Keratinocyte (primary cell): Measurements from ENCODE around the gene RPL35A. TPM values are rescaled to one million over a fixed set of nuclear protein-coding genes. Genes with fewer than 3 reads are reported as not detected.

Experiments used
- DNase-seq: peaks from one replicate; pipeline ENCODE4 v3.0.0-alpha.2; 2011; ENCODE audit warnings: low read depth, missing footprints, low spot score
- FAIRE-seq: peaks from 2 replicates; lab custom pipeline; 2011; peaks lifted over from hg19 to GRCh38; lab: Jason Lieb, UNC
- H2AFZ ChIP-seq: 2 replicates; pipeline ENCODE4 v1.6.0; 2012; ENCODE audit warnings: low read length, control low read depth, inconsistent platforms; ENCODE audit not compliant: control insufficient read depth
- H3K27ac ChIP-seq: 2 replicates; pipeline ENCODE4 v1.5.1; 2011; ENCODE audit warnings: low read length; ENCODE audit not compliant: control insufficient read depth, insufficient read depth
- H3K27me3 ChIP-seq: 3 replicates; pipeline ENCODE4 v1.6.0; 2011; ENCODE audit warnings: low read length; ENCODE audit not compliant: control insufficient read depth, insufficient read depth; ENCODE audit errors: extremely low read depth
- H3K36me3 ChIP-seq, 2 experiments: 2 replicates in 1 of 2; 3 replicates in 1 of 2; pipeline ENCODE4 v1.5.1; 2011; ENCODE audit warnings: low read length in 2 of 2, mild to moderate bottlenecking in 1 of 2; ENCODE audit not compliant: control insufficient read depth in 2 of 2, insufficient read depth in 2 of 2; ENCODE audit errors: extremely low read depth in 1 of 2
- H3K4me1 ChIP-seq: 3 replicates; pipeline ENCODE4 v1.5.1; 2011; ENCODE audit warnings: low read length; ENCODE audit not compliant: control insufficient read depth, insufficient read depth; ENCODE audit errors: extremely low read depth
- H3K4me2 ChIP-seq: 3 replicates; pipeline ENCODE4 v1.6.0; 2011; ENCODE audit warnings: low read depth, low read length; ENCODE audit not compliant: control insufficient read depth, insufficient read depth; ENCODE audit errors: extremely low read depth
- H3K4me3 ChIP-seq, 3 experiments: fragments of 200-600 bp in 1 of 3; sonication (generic) in 1 of 3; 2 replicates in 2 of 3; 3 replicates in 1 of 3; pipeline ENCODE4 v1.5.1; 2011 to 2016; ENCODE audit warnings: low read length in 3 of 3, mild to moderate bottlenecking in 3 of 3, control low read depth in 2 of 3, inconsistent platforms in 1 of 3, low read depth in 1 of 3, mixed read lengths in 1 of 3, mixed run types in 1 of 3, moderate library complexity in 1 of 3; ENCODE audit not compliant: control insufficient read depth in 2 of 3, insufficient read depth in 2 of 3; ENCODE audit errors: extremely low read depth in 1 of 3
- H3K79me2 ChIP-seq: 2 replicates; pipeline ENCODE4 v1.6.0; 2012; ENCODE audit warnings: low read length; ENCODE audit not compliant: control insufficient read depth, insufficient read depth
- H3K9ac ChIP-seq: 3 replicates; pipeline ENCODE4 v1.6.0; 2011; ENCODE audit warnings: low read length; ENCODE audit not compliant: control insufficient read depth, insufficient read depth; ENCODE audit errors: extremely low read depth
- H3K9me1 ChIP-seq: 3 replicates; pipeline ENCODE4 v1.6.0; 2011; ENCODE audit warnings: low read length; ENCODE audit not compliant: control insufficient read depth, insufficient read depth; ENCODE audit errors: extremely low read depth
- H3K9me3 ChIP-seq: 2 replicates; pipeline ENCODE4 v1.5.1; 2012; ENCODE audit warnings: low read depth, low read length; ENCODE audit not compliant: control insufficient read depth
- H4K20me1 ChIP-seq: 3 replicates; pipeline ENCODE4 v1.6.0; 2011; ENCODE audit warnings: low read length; ENCODE audit not compliant: control insufficient read depth, insufficient read depth; ENCODE audit errors: extremely low read depth
- EZH2 ChIP-seq: IDR thresholded peaks from one replicate; pipeline ENCODE4 v1.6.1; 2012; ENCODE audit warnings: inconsistent platforms, mild to moderate bottlenecking, low read length, moderate library complexity
- dilution Hi-C: fragments of 300-500 bp; cut with MboI; formaldehyde crosslinking; loops from one replicate; pipeline ENCODE4 v1.7.0; 2020; ENCODE audit warnings: low sequenced_read_pairs; ENCODE audit not compliant: extremely low pct_ligation_motif_present
- polyA plus RNA-seq, 5 experiments: library from polyadenylated mRNA; depleted of rRNA in 3 of 5; stranded (reverse) in 3 of 5; stranded (forward) in 1 of 5; unstranded in 1 of 5; fragments of >200 nt; gene quantifications; 1 replicate in 1 of 5; 2 replicates in 3 of 5; 3 replicates in 1 of 5; pipeline versions ENCODE4 v1.2.1 to v1.2.3, GENCODE V29; 2011 to 2012; ENCODE audit warnings: missing spikeins in 2 of 5, low read depth in 1 of 5, low replicate concordance in 1 of 5
- TF ChIP-seq, protein P1 (sequence below), 3 experiments: IDR thresholded peaks in 1 of 3; conservative IDR thresholded peaks in 1 of 3; optimal IDR thresholded peaks in 1 of 3; 2 replicates in 2 of 3; 3 replicates in 1 of 3; pipeline versions ENCODE3 to v1.5.1; 2011; ENCODE audit warnings: low read length in 3 of 3, mild to moderate bottlenecking in 3 of 3, moderate library complexity in 2 of 3, control low read depth in 1 of 3, inconsistent platforms in 1 of 3; ENCODE audit not compliant: insufficient read depth in 2 of 3; ENCODE audit errors: extremely low read depth in 1 of 3

The RPL35A gene
- polyA plus RNA-seq, 1 donor (not counting 4 experiments of a cell fraction or from before 2014, with no cell fraction given) = 1,184 TPM

DNA sequence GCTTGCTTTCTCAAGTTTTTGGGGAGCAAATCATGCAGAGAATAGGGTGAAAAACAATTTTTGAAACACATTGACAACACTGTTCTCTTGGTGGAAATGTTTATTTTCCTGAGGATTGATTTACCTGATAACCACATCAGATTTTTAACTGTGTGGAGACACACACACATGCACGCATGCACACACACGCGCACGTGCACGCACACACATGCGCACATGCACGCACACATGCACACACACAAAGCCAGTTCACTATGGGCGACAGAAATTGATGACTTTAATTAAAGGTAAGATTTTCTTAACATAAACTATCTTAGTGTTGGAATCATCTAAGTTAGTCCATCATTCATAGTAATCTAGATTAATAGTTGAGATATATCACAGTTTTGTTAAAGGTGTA lies 25.3 kb downstream of the RPL35A start:
- H3K9me1 ChIP-seq = no peaks in the 10 kb centered on the region
- H3K27ac ChIP-seq = no peak overlapping the region
- H3K9me3 ChIP-seq = no peaks in the 10 kb centered on the region
- dilution Hi-C loops = no loop called here
- H3K27me3 ChIP-seq = no peaks in the 10 kb centered on the region
- FAIRE-seq = no peak
- H3K9ac ChIP-seq = no peak overlapping the region
- no peak for DNase-seq
- TF ChIP-seq, protein P1, sequence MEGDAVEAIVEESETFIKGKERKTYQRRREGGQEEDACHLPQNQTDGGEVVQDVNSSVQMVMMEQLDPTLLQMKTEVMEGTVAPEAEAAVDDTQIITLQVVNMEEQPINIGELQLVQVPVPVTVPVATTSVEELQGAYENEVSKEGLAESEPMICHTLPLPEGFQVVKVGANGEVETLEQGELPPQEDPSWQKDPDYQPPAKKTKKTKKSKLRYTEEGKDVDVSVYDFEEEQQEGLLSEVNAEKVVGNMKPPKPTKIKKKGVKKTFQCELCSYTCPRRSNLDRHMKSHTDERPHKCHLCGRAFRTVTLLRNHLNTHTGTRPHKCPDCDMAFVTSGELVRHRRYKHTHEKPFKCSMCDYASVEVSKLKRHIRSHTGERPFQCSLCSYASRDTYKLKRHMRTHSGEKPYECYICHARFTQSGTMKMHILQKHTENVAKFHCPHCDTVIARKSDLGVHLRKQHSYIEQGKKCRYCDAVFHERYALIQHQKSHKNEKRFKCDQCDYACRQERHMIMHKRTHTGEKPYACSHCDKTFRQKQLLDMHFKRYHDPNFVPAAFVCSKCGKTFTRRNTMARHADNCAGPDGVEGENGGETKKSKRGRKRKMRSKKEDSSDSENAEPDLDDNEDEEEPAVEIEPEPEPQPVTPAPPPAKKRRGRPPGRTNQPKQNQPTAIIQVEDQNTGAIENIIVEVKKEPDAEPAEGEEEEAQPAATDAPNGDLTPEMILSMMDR (optimal IDR thresholded peaks at IDR 0.05 in 1 of 3, IDR thresholded peaks at IDR 0.05 in 1 of 3, conservative IDR thresholded peaks at IDR 0.05 in 1 of 3; ENCODE audit: extremely low read depth in 1 of 3, insufficient read depth in 2 of 3, low read length in 3 of 3) = no peak
- no peak for TF ChIP-seq EZH2
- no peak overlapping the region for H3K4me3 ChIP-seq
- H3K36me3 ChIP-seq = no peaks in the 10 kb centered on the region
- H3K79me2 ChIP-seq = no peaks in the 10 kb centered on the region
- H3K4me2 ChIP-seq = no peak overlapping the region
- no peaks in the 10 kb centered on the region for H4K20me1 ChIP-seq
- H3K4me1 ChIP-seq = no peaks in the 10 kb centered on the region
- no peak overlapping the region for H2AFZ ChIP-seq

DNA sequence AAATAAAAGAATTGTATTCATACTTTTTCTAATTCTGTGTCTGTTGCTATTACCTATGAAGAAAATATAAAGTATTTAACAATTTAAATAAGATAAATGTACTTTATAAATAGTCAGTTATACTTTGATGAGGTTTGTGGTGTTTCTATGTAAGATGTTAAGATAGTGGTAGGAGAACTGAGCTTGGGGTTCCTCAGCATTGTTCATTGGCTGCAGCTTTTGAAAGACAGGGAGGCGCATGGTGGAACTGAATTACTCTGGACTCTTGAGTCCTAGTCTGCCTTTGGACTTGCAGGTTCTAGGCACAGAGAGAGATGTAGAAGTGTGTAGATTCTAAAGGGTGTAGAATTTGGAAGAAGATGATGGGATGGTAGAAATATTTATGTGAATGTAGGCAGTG lies 33.1 kb downstream of the RPL35A start:
- Histone ChIP-seq H3K9me3 (no peaks in the 10 kb centered on the region), H3K36me3 (peaks cover 0 to 4% of the 10 kb centered on the region in 2 experiments), H3K4me3 (no peak overlapping the region), H3K4me2 (no peak overlapping the region), H3K27me3 (no peaks in the 10 kb centered on the region), H3K9ac (no peak overlapping the region), H2AFZ (no peak overlapping the region), H3K27ac (no peak overlapping the region), H3K79me2 (no peaks in the 10 kb centered on the region), H3K9me1 (no peaks in the 10 kb centered on the region), H4K20me1 (no peaks in the 10 kb centered on the region), H3K4me1 (no peaks in the 10 kb centered on the region)
- DNase-seq (no peak), FAIRE-seq (no peak)
- dilution Hi-C loops = no loop called here
- no peak for TF ChIP-seq EZH2
- TF ChIP-seq, protein P1 (optimal IDR thresholded peaks at IDR 0.05 in 1 of 3, IDR thresholded peaks at IDR 0.05 in 1 of 3, conservative IDR thresholded peaks at IDR 0.05 in 1 of 3; ENCODE audit: extremely low read depth in 1 of 3, insufficient read depth in 2 of 3, low read length in 3 of 3) = no peak
